SK-N-SH treated with all-trans-retinoic acid at 6 μM for 48 hours (cell line): Measurements from ENCODE around the gene OLA1.

Experiments used
- ARNTL ChIP-seq: fragments of 450-650 bp; formaldehyde crosslinking; IDR thresholded peaks from 2 replicates; pipeline ENCODE4 v1.5.0; 2020; ENCODE audit warnings: low read depth, mild to moderate bottlenecking, moderate library complexity, borderline replicate concordance
- CSDC2 ChIP-seq: fragments of 250-450 bp; sonication (Bioruptor Pico); IDR thresholded peaks from 2 replicates; pipeline ENCODE4 v1.5.0; 2020; ENCODE audit warnings: mild to moderate bottlenecking, moderate library complexity
- ISL1 ChIP-seq: fragments of 250-450 bp; sonication (Bioruptor Pico); IDR thresholded peaks from 2 replicates; pipeline ENCODE4 v2.1.2; 2022; ENCODE audit warnings: mild to moderate bottlenecking, moderate library complexity
- TCF4 ChIP-seq: fragments of 250-450 bp; sonication (Bioruptor Pico); IDR thresholded peaks from 2 replicates; pipeline ENCODE4 v1.8.0; 2021; ENCODE audit warnings: mild to moderate bottlenecking, moderate library complexity, borderline replicate concordance
- ZFP3 ChIP-seq: fragments of 250-450 bp; sonication (Bioruptor Pico); IDR thresholded peaks from 2 replicates; pipeline ENCODE4 v1.5.0; 2020; ENCODE audit warnings: mild to moderate bottlenecking, moderate library complexity
- ZFP30 ChIP-seq: fragments of 450-650 bp; formaldehyde crosslinking; IDR thresholded peaks from 2 replicates; pipeline ENCODE4 v1.5.0; 2022; ENCODE audit warnings: mild to moderate bottlenecking, moderate library complexity
- TF ChIP-seq, protein P1 (sequence below): fragments of 250-450 bp; sonication (Bioruptor Pico); IDR thresholded peaks from 2 replicates; pipeline ENCODE4 v1.8.0; 2020; ENCODE audit warnings: mild to moderate bottlenecking, moderate library complexity, borderline replicate concordance

DNA sequence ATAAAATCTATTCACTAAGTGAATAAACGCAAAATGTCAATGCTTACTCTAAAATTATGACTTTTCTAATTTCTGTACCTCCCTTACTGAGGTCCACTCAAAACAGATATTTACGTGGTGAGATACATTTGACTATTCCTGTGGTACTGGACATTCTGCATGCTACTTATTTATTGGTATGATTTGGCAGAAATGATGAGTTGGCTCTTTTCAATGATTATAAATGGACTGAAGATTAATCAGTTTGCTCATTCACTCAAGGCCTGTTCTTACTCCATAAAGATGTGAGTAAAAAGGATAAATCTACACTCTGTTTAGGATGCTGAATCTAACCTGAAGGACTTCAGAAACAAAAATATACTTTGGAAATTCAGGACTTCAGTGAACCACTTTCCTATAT is 98.8 kb downstream of the OLA1 start:
- TF ChIP-seq CSDC2 (no peak), TCF4 (CRISPR knock-in tag) (no peak), ARNTL (no peak), ZFP30 (CRISPR knock-in tag) (no peak), ISL1 (no peak), ZFP3 (CRISPR knock-in tag) (no peak)
- TF ChIP-seq, protein P1, sequence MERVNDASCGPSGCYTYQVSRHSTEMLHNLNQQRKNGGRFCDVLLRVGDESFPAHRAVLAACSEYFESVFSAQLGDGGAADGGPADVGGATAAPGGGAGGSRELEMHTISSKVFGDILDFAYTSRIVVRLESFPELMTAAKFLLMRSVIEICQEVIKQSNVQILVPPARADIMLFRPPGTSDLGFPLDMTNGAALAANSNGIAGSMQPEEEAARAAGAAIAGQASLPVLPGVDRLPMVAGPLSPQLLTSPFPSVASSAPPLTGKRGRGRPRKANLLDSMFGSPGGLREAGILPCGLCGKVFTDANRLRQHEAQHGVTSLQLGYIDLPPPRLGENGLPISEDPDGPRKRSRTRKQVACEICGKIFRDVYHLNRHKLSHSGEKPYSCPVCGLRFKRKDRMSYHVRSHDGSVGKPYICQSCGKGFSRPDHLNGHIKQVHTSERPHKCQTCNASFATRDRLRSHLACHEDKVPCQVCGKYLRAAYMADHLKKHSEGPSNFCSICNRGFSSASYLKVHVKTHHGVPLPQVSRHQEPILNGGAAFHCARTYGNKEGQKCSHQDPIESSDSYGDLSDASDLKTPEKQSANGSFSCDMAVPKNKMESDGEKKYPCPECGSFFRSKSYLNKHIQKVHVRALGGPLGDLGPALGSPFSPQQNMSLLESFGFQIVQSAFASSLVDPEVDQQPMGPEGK (CRISPR knock-in tag), result no peak
